ENCODE measurements around the gene LRPPRC. TPM values are rescaled to one million over a fixed set of nuclear protein-coding genes. Genes with fewer than 3 reads are reported as not detected.

The LRPPRC gene
- total RNA-seq, 2 donors from 2014 or later = 117 to 135 TPM

DNA sequence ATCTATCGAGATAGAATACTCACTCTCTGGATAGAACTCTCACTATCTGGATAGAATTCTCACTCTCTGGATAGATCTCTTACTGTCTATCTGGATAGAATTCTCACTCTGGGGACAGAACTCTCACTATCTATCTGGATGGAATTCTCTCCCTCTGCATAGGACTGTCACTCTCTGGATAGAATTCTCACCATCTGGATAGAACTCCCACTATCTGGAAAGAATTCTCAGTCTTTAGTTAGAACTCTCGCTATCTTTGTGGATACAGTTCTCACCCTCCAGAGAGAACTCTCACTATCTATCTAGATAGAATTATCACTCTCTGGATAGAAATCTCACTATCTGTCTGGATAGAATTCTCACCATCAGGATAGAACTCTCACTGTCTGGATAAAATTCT, 140.5 kb downstream of the LRPPRC start:
- Histone ChIP-seq H3K9me3 (ENCODE audit: control insufficient read depth, low read length) (peaks cover 41% of the 10 kb centered on the region), H3K36me3 (ENCODE audit: control insufficient read depth, insufficient read depth, low read length) (no peaks in the 10 kb centered on the region), H3K27ac (ENCODE audit: low read depth, low read length) (no peak overlapping the region), H3K9ac (ENCODE audit: extremely low read depth, low read length, poor library complexity, severe bottlenecking) (no peak overlapping the region), H3K27me3 (ENCODE audit: control insufficient read depth, insufficient read depth, low read length, poor library complexity, severe bottlenecking) (peaks cover 82% of the 10 kb centered on the region), H3K4me1 (ENCODE audit: control insufficient read depth, insufficient read depth, low read length) (no peaks in the 10 kb centered on the region), H3K4me3 (ENCODE audit: low read length) (no peak overlapping the region)
- Mint-ChIP-seq H3K36me3 (ENCODE audit: low read depth) (no peaks in the 10 kb centered on the region), H3K4me1 (no peaks in the 10 kb centered on the region), H3K27me3 (ENCODE audit: insufficient read depth) (peaks cover 60% of the 10 kb centered on the region), H3K9me3 (peaks cover 4% of the 10 kb centered on the region), H3K4me3 (no peak overlapping the region), H3K27ac (no peak overlapping the region)
- TF ChIP-seq CTCF (conservative IDR thresholded peaks at IDR 0.05) = no peak
- WGBS, 2 experiments (ENCODE audit: insufficient coverage in 1 of 2, insufficient read length in 1 of 2) = 87 to 92% methylated on average over 2 of the region's 2 CpGs
- no peak for DNase-seq

- no peak for DNase-seq
- H3K27me3 Mint-ChIP-seq (ENCODE audit: insufficient read depth) = peaks cover 55% of the 10 kb centered on the region
- Histone ChIP-seq H3K27me3 (ENCODE audit: control insufficient read depth, insufficient read depth, low read length, poor library complexity, severe bottlenecking) (peaks cover 75% of the 10 kb centered on the region), H3K4me1 (ENCODE audit: control insufficient read depth, insufficient read depth, low read length) (no peaks in the 10 kb centered on the region), H3K9me3 (ENCODE audit: control insufficient read depth, low read length) (peaks cover 38% of the 10 kb centered on the region), H3K9ac (ENCODE audit: extremely low read depth, low read length, poor library complexity, severe bottlenecking) (no peak overlapping the region), H3K36me3 (ENCODE audit: control insufficient read depth, insufficient read depth, low read length) (no peaks in the 10 kb centered on the region), H3K27ac (ENCODE audit: low read depth, low read length) (no peak overlapping the region), H3K4me3 (ENCODE audit: low read length) (no peak overlapping the region)
- no peak overlapping the region for H3K4me3 Mint-ChIP-seq
- WGBS, 2 experiments (ENCODE audit: insufficient coverage in 1 of 2, insufficient read length in 1 of 2) = 91 to 93% methylated on average over 3 of the region's 3 CpGs
- TF ChIP-seq CTCF (conservative IDR thresholded peaks at IDR 0.05) = no peak
- peaks cover 2% of the 10 kb centered on the region for H3K9me3 Mint-ChIP-seq
- no peak overlapping the region for H3K27ac Mint-ChIP-seq
- H3K4me1 Mint-ChIP-seq = no peaks in the 10 kb centered on the region
- no peaks in the 10 kb centered on the region for H3K36me3 Mint-ChIP-seq (ENCODE audit: low read depth)
Measured at GRCh38 chr2:43854671-43855070, 141.1 kb downstream of the LRPPRC start.

DNA sequence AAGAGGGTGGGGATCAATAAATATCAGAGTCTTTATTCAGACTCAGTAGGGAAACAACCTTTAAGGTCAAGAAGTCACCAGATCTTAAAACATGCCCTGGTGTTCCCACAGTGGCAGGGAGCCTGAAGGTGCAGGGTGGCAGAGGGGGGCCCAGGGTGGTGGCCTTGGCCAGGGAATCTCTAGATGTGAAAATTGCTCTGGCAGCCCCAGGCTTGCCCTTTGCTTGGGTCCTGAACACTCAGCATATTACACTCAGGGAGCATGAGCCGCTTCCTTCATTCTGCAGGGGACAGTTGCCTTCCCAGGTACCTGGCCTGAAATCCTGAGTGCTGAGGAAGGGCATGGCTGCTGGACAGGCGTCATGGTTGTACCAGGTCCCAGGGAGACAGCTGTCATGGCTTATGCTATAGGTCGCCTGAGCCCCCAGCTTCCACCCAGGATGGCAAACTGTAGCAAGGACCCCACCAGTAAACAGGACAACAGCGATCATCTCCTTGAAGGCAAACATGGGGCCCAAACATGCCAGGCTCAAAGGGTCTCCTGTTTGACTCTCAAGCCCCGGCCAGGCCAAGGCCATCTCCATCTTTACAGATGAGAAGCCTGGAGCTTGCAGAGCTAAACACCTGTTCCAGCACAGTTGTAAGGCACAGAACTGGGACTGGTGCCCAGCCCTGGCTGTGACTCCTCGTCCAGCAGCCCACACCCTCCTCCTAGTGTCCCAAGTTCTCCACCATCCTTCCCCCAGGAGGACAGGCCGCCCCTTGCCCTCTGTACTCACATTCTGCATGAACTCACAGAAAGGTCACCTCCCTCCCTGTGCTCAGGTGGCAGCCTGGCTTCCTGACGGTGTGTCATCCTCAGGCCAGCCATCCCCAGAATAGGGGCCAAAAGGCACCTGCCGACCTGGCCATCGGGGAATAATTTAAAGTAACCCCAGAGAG, 142.4 kb downstream of the LRPPRC start:
- H3K9ac ChIP-seq (ENCODE audit: extremely low read depth, low read length, poor library complexity, severe bottlenecking) = no peak overlapping the region
- DNase-seq = no peak
- TF ChIP-seq CTCF (conservative IDR thresholded peaks at IDR 0.05) = no peak
- peaks cover 43% of the 10 kb centered on the region for H3K27me3 Mint-ChIP-seq (ENCODE audit: insufficient read depth)
- H3K9me3 ChIP-seq (ENCODE audit: control insufficient read depth, low read length) = peaks cover 29% of the 10 kb centered on the region
- no peaks in the 10 kb centered on the region for H3K4me1 ChIP-seq (ENCODE audit: control insufficient read depth, insufficient read depth, low read length)
- no peak overlapping the region for H3K4me3 ChIP-seq (ENCODE audit: low read length)
- peaks cover 2% of the 10 kb centered on the region for H3K9me3 Mint-ChIP-seq
- no peaks in the 10 kb centered on the region for H3K36me3 ChIP-seq (ENCODE audit: control insufficient read depth, insufficient read depth, low read length)
- no peaks in the 10 kb centered on the region for H3K4me1 Mint-ChIP-seq
- H3K27me3 ChIP-seq (ENCODE audit: control insufficient read depth, insufficient read depth, low read length, poor library complexity, severe bottlenecking) = peaks cover 63% of the 10 kb centered on the region
- WGBS, 2 experiments (ENCODE audit: insufficient coverage in 1 of 2, insufficient read length in 1 of 2) = 92 to 96% methylated on average over 8 to 10 of the region's 10 CpGs
- no peak overlapping the region for H3K27ac ChIP-seq (ENCODE audit: low read depth, low read length)
- H3K4me3 Mint-ChIP-seq = no peak overlapping the region
- no peak overlapping the region for H3K27ac Mint-ChIP-seq
- H3K36me3 Mint-ChIP-seq (ENCODE audit: low read depth) = no peaks in the 10 kb centered on the region

All from endodermal cell (in vitro differentiated cells).